Activated naive CD4-positive, alpha-beta T cell treated with Interleukin-2 at 50 U/mL for 16 hours (primary cell): Measurements from ENCODE around the gene SCP2D1.

Source experiments
- DNase-seq: peaks from one replicate; pipeline ENCODE4 v3.0.0-alpha.2; 2020

SCP2D1 gene

DNA sequence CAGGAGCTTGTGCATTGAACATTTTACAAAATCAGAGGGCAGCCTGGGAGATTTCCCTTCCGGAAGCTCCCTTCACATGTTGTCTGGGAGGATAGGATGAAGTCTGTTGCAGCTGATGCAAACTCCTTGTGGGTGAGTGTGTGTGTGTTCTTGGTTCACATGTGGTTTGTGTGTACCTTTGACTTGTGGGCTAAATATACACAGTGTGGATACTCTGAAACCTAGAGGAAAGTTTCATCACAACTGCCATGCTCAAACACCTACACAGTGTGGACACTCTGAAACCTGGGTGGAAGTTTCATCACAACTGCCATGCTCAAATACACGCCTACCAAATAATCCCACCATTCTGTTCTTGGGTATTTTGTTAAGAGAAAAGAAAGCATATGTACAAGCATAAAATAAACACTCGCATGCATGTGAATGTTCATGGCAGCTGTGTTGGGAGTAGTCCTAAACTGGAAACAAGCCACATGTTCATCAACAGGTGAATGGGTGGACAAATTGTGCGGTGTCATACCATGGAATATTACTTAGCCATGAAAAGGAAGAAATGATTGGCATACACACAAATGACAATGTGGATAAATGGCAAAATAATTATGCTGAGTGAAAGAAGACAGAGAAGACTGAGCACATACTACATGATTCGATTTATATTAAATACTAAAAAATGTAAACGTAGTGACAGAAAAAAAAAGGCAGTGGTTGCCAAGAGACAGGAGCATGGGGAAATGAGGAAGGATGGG is 1.8 kb downstream of the SCP2D1 start:
- no peak for DNase-seq

GRCh38 chr20:18822832-18823231 is 9.2 kb downstream of the SCP2D1 start:
- DNase-seq: no peak

DNA sequence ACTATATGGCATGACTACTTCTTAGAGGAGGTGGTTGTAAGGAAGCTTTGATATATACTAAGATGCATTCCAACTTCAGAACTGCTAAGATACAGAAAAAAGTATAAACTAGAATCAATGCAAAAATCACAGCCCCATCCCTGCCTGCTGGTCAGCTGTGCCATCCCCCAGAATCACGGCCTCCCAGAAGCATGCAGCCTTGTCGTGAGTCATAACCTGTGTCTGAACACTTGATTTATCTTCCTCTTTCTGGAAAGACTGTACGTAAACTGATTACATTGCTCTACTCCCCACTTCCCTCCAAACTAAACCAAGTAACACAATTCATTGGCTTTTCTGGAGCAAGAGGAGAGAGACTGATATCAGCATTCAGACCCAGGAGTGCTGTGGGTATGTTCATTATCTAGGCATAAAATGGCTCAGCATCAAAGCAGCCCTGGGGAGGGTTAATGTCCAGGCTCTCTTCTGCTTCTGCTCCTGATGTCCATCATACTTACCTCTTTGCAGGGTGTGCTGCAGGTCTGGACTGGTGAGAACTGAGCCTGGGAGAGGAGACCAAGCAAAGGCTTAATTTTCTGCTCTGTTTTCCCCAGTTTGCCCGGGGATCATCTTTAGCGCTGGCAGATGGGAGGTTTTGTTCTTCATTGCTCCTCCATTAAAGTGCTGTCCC is 18.4 kb downstream of the SCP2D1 start:
- no peak for DNase-seq

DNA sequence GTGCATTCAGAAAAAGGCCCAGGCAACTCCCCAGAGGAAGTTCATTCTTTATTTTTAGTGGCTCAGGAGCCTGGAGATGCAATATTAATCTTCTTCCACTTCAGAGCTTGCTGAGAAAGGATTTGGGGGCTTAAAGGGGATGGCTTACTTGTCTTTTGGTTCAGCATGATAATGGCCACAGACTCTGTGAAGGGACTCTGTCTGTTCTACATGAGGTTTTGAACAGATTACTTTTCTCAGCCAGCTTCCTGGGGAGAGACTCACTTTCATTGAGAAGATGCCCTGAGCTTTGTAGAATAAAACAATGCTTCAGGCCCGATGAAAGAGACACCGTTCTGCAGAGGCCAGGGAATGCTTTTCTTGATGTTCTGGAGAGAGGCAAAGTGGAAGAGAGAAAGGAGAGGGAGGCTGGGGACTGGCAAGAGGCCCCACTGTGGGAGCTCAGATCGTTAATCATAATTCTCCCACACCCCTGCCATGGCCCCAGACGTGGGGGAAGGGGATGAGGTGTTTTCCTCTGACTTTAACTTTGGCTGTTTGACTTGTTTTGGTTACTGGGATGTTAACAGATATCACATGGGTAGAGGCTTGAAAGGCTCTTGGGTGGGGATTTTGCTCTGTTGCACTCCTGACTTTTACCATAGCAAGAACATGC is 19.1 kb downstream of the SCP2D1 start:
- no peak for DNase-seq

- DNase-seq: no peak
Observed at GRCh38 chr20:18835466-18836256, 22.1 kb downstream of the SCP2D1 start.

- DNase-seq: no peak
Observed at GRCh38 chr20:18837718-18838117, 24.1 kb downstream of the SCP2D1 start.

- DNase-seq: no peak
Observed at GRCh38 chr20:18839507-18840247, 26.1 kb downstream of the SCP2D1 start.

GRCh38 chr20:18840248-18840645 is 26.7 kb downstream of the SCP2D1 start:
- no peak for DNase-seq

DNA sequence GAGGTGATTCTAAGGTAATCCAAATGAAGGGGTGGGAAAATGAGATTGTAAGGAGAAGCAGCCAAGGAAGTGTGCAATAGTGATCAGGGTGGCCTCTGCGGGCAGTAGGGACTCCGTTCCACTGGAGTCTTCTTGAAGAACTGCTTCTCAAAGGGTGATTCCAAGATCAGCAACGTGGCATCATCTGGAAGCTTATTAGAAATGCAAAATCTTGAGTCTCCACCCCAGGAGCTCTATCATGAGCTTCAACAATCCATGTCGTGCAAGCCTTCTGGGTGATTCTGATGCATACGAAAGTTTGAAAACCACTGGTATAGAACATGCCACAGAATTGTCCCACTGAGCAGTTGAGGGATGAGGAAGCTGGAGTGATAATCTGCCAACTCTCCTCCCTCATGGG is 31.4 kb downstream of the SCP2D1 start:
- DNase-seq: no peak

- DNase-seq: no peak
Observed at GRCh38 chr20:18847226-18847755, 33.7 kb downstream of the SCP2D1 start.

GRCh38 chr20:18849131-18849530 is 35.5 kb downstream of the SCP2D1 start:
- DNase-seq: no peak

- no peak for DNase-seq
Observed at GRCh38 chr20:18851629-18852028, 38.0 kb downstream of the SCP2D1 start.

- DNase-seq: no peak
Observed at GRCh38 chr20:18852318-18852717, 38.7 kb downstream of the SCP2D1 start.

- DNase-seq: no peak
Observed at GRCh38 chr20:18853216-18853615, 39.6 kb downstream of the SCP2D1 start.

DNA sequence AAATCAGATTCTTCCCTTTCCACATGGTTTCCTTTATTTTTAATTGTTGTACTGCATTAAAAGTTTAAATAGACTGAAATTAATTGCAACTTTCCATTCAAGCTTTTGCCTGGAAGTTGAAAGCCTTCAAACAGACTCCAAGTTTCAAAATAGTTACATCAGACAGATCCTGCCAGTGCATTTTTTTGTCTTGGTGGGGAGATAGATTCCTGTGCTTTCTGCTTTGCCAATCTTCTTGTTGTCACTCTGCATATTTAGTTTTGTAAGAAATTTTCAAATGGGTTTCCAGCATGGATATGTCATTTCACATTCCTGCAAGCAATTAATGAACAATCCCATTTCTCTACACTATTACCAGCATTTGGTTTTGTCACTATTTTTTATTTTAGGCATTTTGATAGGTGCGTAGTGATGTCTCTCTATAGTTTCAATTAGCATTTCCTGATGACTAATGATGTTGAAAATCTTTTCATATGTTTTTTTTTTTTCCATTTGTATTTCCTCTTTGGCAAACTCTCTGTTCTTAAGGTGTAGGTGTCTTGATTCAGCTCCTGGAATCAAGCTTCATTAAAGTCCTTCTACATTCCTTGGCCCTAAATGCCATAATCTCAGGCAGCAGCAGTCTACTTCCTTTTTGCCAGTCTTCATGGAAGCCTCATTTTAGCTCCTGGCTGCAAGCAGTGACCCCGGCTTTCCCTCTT is 40.5 kb downstream of the SCP2D1 start:
- DNase-seq: no peak

GRCh38 chr20:18855882-18856281 is 42.3 kb downstream of the SCP2D1 start:
- no peak for DNase-seq

DNA sequence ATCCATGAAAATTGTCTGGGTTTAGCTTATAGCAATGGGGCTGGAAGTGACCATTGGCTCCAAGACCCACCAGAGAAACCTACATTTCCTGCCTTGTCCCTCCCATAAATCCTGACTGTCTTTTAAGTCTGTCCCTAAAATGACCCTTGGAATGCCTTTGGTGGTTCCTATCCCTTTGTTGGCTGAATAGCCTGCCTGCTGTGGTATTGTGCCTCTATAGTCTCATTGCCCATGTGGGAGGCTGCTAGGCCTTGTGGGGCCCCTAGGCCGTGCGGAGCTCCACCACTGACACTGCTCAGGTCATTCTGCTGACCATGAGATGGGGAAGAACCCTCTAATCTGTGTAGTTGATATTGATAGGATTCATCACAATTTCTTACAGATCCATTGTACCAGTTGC is 43.3 kb downstream of the SCP2D1 start:
- DNase-seq: no peak

GRCh38 chr20:18857640-18858039 is 44.1 kb downstream of the SCP2D1 start:
- no peak for DNase-seq

GRCh38 chr20:18858816-18859215 is 45.2 kb downstream of the SCP2D1 start:
- DNase-seq: no peak
